ENCODE results near the gene PRG3.

DNA sequence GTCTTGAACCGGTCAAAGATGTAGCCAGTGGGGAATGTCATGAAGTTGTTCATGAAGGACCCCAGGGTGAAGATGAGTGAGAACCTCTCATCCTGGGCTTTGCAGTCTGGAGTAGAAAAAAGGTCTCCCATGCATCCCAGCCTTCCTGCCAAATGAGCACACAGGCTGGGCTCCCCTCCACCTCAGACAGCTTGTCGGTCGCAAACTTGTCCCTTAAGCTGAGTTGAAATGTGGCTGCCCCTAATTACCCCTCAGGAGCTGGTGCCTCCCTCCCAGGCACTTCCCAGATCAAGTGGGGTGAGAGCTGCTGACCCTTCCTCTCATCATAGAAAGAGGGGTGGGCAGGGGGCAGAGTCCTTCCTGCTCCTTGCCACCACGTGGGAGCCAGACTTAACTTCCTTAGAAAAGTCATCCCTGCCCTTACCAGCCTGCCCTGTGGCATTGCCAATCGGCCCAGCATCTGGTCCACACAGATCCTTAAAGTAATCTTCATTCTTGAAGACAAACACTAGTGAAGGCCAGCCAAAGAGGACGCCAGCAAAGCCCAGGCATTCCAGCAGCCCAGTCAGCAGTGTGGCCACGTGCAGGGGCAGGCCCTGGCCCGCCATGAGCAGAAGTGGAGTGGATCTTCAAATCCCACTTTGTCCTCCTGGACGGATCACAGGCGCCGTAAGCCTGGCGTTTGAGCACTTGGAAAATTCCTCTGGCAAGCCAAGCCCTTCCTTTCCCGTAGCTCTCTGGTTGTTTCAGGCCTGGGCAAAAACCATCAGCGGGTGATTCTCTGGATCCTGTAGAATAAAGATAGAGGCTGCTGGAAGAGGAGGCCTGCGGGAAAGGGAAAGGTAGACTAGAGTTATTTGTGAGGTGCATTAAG lies 44.9 kb upstream of the PRG3 start:
- TF ChIP-seq POLR2A (IDR thresholded peaks at IDR 0.05) (no peak), POLR2AphosphoS5 (IDR thresholded peaks at IDR 0.05) (peak in 1 of 2 donors; percentile 64)

Measured in upper lobe of left lung (tissue), 4 donors.